AG08396 (cell line): ENCODE data around the gene NR2C2.

Source experiments
- DNase-seq: peaks from one replicate; pipeline ENCODE4 v3.0.0; 2012; ENCODE audit warnings: low spot score, mixed read lengths

NR2C2 gene

DNA sequence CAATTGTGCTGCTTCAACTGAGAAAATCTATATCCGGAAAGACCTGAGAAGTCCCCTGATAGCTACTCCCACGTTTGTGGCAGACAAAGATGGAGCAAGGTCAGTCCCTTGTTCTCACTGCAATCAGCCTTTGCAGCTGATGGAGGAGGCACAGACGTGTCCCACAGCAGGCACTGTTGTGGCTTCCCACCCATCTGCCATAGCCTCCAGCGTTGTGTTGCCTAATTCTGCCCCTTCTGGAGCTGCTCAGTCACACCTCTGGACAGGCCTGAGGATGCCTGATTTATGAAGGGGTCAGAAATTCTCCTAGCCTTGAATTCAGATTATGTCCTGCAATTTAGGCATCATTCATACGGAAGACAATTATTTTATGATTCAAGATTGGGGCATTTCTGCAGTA lies 75.9 kb downstream of the NR2C2 start:
- no peak for DNase-seq

DNA sequence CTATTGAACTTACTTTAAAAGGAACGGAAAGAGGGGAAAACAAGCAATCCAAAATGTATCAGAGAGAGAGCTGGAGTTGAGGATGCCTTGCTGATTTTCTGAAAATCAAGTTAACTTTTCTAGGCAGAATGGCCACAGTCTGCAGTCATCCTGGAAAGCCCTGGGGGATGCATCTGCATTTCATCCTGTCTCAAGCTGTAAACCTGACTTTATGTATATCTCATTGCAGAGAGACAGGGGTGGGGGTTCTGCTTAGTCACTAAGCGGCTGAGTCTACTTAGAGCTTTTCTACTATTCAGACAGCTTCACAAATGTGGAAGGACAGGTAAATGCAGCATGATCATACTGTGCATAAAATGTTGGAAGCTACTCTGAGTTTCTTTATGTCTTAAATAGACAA lies 76.3 kb downstream of the NR2C2 start:
- no peak for DNase-seq

DNA sequence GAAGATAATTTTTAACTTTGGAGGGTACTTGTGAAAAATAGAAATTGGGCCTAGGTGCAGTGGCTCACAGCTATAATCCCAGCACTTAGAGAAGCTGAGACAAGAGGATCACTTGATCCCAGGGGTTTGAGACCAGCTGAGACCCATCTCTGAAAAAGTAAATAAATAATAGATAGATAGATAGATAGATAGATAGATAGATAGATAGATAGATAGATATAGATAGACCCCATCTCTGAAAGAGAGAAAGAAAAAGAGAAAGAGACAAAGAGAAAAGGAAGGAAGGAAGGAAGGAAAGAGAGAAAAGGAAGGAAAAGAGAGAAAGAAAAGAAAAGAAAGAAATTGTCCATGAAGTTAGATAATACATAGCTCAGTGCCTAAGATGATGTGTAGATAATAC lies 82.2 kb downstream of the NR2C2 start:
- no peak for DNase-seq

DNA sequence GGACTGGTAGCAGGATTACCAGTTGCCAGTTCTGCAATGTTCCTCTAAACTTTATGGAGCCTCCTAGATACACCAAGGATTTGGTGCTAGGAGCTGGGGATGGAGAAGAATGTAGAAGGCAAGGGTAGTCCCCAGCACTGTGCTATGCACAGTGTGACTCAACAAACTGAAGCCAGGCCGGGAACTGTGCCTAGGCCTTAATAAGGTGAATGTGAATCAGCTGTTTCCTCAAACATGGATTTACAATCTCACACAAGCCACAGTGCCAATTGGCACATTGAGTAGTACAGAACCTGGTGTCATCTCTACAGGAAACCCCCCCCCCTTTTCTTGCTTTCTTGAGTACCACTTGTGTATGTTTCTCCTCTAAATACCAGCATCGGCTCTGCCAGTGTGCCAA lies 85.3 kb downstream of the NR2C2 start:
- no peak for DNase-seq

DNA sequence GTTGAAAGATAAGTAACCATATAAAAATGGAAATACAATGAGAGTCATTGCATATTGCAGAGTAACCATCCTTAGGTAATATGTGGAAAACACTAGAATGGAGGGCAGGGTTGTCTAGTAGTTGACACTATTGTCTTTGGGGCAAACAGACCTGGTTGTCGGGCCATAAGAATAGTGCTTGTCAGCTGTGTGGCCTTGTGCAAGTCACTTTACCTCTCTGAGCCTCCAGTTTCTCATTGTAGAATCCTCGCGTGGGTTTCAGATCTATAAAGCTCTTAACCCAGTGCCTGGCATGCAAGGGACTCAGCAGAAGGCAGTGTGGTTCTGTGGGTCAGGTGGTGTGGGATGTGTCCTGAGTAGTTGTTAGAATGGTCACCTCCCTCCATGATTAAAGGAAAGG lies 85.7 kb downstream of the NR2C2 start:
- DNase-seq = no peak

GRCh38 chr3:15038306-15038705 lies 90.9 kb downstream of the NR2C2 start:
- no peak for DNase-seq

DNA sequence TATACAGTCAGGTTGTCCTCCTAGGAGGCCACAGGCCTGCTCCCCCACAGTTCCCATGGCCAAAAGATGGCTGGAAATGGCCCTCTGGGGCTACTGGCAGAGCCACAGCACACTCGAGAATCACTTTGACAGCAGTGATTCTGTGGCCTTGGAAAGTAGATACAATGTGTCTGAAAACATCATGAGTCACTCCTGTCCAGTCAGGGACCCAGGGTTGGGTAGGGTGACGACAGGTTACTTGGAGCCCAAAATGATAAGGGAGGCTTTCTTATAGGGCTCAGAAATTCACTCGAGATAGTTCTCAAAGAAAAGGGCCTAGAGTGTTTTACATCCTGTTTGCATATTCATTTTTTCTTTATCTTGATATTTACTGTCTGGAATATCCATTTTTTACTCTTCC lies 93.5 kb downstream of the NR2C2 start:
- DNase-seq = no peak

DNA sequence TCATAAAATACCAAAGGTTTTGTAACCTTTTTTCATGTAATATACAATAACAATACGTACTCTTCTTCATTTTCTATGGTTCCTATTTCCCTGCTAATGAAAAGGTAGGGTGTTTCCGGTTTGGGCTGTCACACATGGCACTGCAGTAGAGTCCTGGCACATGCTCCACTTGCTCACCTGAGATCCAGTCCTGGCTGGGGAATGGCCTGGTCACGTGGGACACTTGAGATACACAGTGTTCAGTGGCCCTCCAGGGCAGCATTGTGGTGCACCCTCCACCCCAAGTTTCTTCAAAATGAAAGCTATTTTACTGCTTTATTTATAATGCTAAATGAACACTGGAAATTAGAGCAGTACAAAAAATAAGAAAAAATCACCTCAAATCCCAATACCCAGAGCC lies 94.6 kb downstream of the NR2C2 start:
- DNase-seq = no peak

GRCh38 chr3:15042936-15043335 lies 95.6 kb downstream of the NR2C2 start:
- no peak for DNase-seq

- no peak for DNase-seq
Measured at GRCh38 chr3:15043408-15044171, 96.2 kb downstream of the NR2C2 start.

GRCh38 chr3:15044326-15044725 lies 96.9 kb downstream of the NR2C2 start:
- no peak for DNase-seq

- DNase-seq = no peak
Measured at GRCh38 chr3:15045667-15046066, 98.3 kb downstream of the NR2C2 start.

GRCh38 chr3:15049584-15049983 lies 102.2 kb downstream of the NR2C2 start:
- no peak for DNase-seq

GRCh38 chr3:15050405-15051092 lies 103.2 kb downstream of the NR2C2 start:
- DNase-seq = no peak

DNA sequence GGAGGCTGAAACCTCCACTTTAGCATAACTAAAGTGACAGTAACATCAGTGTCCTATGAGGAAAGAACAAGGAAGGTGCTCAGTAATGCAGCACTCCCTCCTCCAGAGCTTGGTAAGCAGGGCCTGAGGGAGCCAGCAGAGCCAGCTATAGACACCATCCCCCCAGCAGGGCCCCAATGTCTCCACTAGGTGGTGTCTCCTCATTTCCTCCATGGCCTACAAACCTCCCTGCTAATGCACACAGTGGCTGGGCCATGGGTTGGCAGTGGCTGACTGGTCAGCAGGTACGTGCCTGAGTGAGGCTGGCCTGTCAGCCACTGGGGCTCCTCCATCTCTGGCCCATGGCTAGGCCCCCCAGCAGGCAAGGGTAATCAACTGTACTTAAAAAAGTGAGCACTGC lies 104.1 kb downstream of the NR2C2 start:
- peak; percentile 67 for DNase-seq

GRCh38 chr3:15052335-15053242 lies 105.2 kb downstream of the NR2C2 start:
- DNase-seq = no peak

DNA sequence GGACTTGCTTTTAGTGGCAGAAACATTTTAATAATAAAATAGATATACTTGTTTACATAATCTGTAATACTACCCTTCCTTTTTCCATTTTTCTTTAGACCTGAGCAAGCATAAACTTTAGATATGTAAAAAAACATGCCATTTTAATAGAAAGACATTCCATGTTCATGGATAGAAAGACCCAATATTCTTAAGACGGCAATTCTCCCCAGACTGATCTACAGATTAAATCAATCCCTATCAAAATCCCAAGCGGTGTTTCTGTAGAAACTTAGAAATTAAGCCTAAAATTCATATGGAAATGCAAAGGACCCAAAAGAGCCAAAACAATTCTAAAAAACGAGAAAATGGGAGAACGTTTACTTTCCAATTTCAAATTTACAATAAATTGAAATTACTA lies 106.2 kb downstream of the NR2C2 start:
- no peak for DNase-seq

DNA sequence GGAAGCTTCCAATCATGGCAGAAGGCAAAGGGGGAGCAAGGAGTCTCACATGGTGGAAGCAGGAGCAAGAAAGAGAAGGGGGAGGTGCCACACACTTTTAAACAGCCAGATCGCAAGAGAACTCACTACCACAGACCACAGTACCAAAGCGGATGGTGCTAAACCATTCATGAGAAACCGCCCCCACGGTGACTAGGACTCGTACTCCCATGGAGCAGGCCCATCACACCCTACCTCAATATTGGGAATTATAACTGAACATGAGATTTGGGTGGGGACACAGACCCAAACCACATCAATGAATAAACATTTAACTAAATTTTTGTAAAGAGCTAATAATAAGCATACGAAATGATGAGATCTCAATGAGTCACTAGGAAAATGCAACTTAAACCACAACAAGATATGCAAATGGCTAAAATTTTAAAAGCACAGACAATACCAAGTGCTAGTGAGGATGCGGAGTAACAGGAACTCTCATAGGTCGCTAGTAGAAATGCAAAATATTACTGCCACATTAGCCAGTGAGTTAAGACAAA lies 107.7 kb downstream of the NR2C2 start:
- peak; percentile 33 for DNase-seq

- DNase-seq = no peak
Measured at GRCh38 chr3:15056676-15057404, 109.5 kb downstream of the NR2C2 start.

GRCh38 chr3:15060029-15060428 lies 112.6 kb downstream of the NR2C2 start:
- DNase-seq = no peak

DNA sequence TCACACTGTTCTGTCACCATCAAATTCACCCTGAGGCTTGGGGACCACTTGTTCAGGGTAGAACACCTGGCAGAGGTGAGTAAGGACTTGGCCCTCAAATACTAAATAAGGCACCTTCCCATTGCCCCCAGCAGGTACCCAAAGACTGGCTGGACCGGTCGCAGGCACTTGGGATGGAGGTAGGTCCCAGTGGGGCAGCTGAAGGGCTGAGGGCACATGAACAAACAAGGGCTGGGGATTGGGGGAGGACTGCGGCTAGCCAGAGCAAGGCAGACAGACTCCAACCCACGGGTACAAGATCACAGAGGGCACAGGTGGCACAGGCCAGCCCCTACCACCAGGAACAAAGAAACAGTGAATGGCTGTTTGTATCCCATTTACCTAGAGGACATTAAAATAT lies 115.9 kb downstream of the NR2C2 start:
- no peak for DNase-seq
